Activated CD8-positive, alpha-beta T cell treated with anti-CD3 and anti-CD28 coated beads for 36 hours (primary cell): ENCODE results near the gene CST6. TPM values are rescaled to one million over a fixed set of nuclear protein-coding genes. Genes with fewer than 3 reads are reported as not detected.

ENCODE experiments used
- ATAC-seq: fragments of 200-7000 bp; cut with Tn5 transposase; one replicate; pipeline ENCODE4 v1.10.0; 2021; ENCODE audit warnings: mild to moderate bottlenecking, moderate library complexity
- CTCF ChIA-PET: fragments of 350-600 bp; sonication (Branson Sonifier 250); formaldehyde crosslinking; loops from one replicate; lab custom pipeline; 2021; ENCODE audit warnings: antibody characterized with exemption; lab: Charles Lee
- POLR2A ChIA-PET: fragments of 350-600 bp; sonication (Branson Sonifier 250); formaldehyde crosslinking; loops from one replicate; lab custom pipeline; 2021; ENCODE audit warnings: antibody characterized with exemption; lab: Charles Lee
- DNase-seq: peaks from one replicate; pipeline ENCODE4 v3.0.0-alpha.2; 2020
- H3K27ac Mint-ChIP-seq: one replicate; pipeline ENCODE4 v1.8.0; 2021; ENCODE audit warnings: mild to moderate bottlenecking, mixed read lengths
- H3K27me3 Mint-ChIP-seq: one replicate; pipeline ENCODE4 v1.8.0; 2021; ENCODE audit warnings: mixed read lengths
- H3K36me3 Mint-ChIP-seq: one replicate; pipeline ENCODE4 v1.8.0; 2021; ENCODE audit warnings: low read depth, mixed read lengths
- H3K4me1 Mint-ChIP-seq: one replicate; pipeline ENCODE4 v1.8.0; 2021; ENCODE audit warnings: low read depth, mixed read lengths
- H3K4me3 Mint-ChIP-seq: one replicate; pipeline ENCODE4 v1.8.0; 2021; ENCODE audit warnings: mild to moderate bottlenecking, moderate library complexity, mixed read lengths
- H3K9me3 Mint-ChIP-seq: one replicate; pipeline ENCODE4 v1.8.0; 2021; ENCODE audit warnings: mixed read lengths
- CTCF ChIP-seq: fragments of 200-600 bp; IDR thresholded peaks from one replicate; pipeline ENCODE4 v1.8.0; 2022; ENCODE audit warnings: antibody characterized with exemption, mild to moderate bottlenecking
- intact Hi-C: fragments of 100-400 bp; cut with micrococcal nuclease; formaldehyde crosslinking; loops from one replicate; pipeline ENCODE4 v1.10.0; 2022
- total RNA-seq, 2 experiments: library from RNA; stranded (reverse); gene quantifications; one replicate each; pipeline ENCODE4 v1.2.3, GENCODE V29; 2021

Gene CST6, protein sequence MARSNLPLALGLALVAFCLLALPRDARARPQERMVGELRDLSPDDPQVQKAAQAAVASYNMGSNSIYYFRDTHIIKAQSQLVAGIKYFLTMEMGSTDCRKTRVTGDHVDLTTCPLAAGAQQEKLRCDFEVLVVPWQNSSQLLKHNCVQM
- under 1 TPM in 1 of 2 experiments, not detected in 1; 0.50 TPM for total RNA-seq

GRCh38 chr11:66011785-66012303 is at the start of gene CST6:
Gene CST6 (plus strand): TSS chr11:66012008. CDS start chr11:66012045, 37 bp downstream.
- Mint-ChIP-seq H3K9me3 (no peaks in the 10 kb centered on the region), H3K27me3 (peaks cover 17% of the 10 kb centered on the region), H3K27ac (no peak within 1 kb of the TSS), H3K36me3 (no peaks in the 10 kb centered on the region), H3K4me3 (no peak within 1 kb of the TSS), H3K4me1 (peaks cover 2% of the 10 kb centered on the region)
- intact Hi-C loops: no loop called here
- TF ChIP-seq CTCF: no peak
- DNase-seq (no peak), ATAC-seq (peak; percentile 34)
- ChIA-PET CTCF (interaction anchor here (0.7 to 5.9 kb wide), 4 partner anchors 11 to 127 kb away, joined by 3 to 38 read pairs (median 12); no protein-coding TSS in a partner anchor), POLR2A (interaction anchor here (0.7 to 3.2 kb wide), 3 partner anchors 9 to 40 kb away, joined by 3 to 7 read pairs (median 3); partner anchors contain the start of genes BANF1 and SF3B2)

DNA sequence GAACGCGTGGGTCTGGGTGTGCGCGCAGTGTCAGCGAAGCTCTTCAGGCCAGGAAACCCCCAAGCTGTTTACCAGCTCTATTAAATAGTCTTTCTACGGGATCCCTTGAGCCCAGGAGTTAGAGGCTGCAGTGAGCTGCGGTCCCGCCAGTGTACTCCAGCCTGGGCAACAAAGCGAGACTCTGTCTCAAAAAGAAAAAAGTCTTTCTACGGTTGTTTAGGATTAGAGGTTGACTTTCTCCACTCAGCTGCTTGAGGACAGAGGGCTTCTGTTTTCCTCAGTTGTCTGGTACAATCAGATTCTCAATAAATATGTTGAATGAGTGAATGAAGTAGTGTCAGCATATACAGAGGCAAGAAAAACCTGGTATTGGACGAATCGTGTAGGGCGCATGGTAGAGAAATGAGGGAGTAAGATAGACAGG is 49.7 kb upstream of the CST6 start:
- intact Hi-C loops: loop anchor here (10.0 kb wide), 1 partner anchor 67 kb away; the partner anchor contains the start of gene CCDC85B
- ChIA-PET POLR2A (interaction anchor here (0.6 to 7.2 kb wide), 8 partner anchors 14 to 71 kb away, joined by 3 to 54 read pairs (median 4); partner anchors contain the start of genes CCDC85B and FIBP), CTCF (interaction anchor here (2.5 to 3.6 kb wide), 3 partner anchors 71 to 77 kb away, joined by 12 to 17 read pairs (median 13); partner anchors contain the start of genes CCDC85B and FIBP)
- Mint-ChIP-seq H3K27me3 (no peaks in the 10 kb centered on the region), H3K36me3 (peaks cover 41% of the 10 kb centered on the region), H3K27ac (peak overlapping the region; percentile 84), H3K4me3 (peak overlapping the region; percentile 82), H3K9me3 (no peaks in the 10 kb centered on the region), H3K4me1 (peaks cover 40% of the 10 kb centered on the region)
- no peak for DNase-seq
- ATAC-seq: no peak
- TF ChIP-seq CTCF: no peak

GRCh38 chr11:65964906-65965305 is 46.9 kb upstream of the CST6 start:
- Mint-ChIP-seq H3K4me1 (peaks cover 28% of the 10 kb centered on the region), H3K4me3 (no peak overlapping the region), H3K27me3 (no peaks in the 10 kb centered on the region), H3K27ac (no peak overlapping the region), H3K9me3 (no peaks in the 10 kb centered on the region), H3K36me3 (peaks cover 53% of the 10 kb centered on the region)
- DNase-seq (no peak), ATAC-seq (no peak)
- no peak for TF ChIP-seq CTCF
- intact Hi-C loops: loop anchor here (10.0 kb wide), 1 partner anchor 70 kb away; the partner anchor contains the start of gene CCDC85B
- ChIA-PET CTCF (interaction anchor here (0.9 to 2.2 kb wide), 3 partner anchors 21 to 80 kb away, joined by 3 to 8 read pairs (median 5); partner anchors contain the start of gene FIBP), POLR2A (interaction anchor here (0.9 to 1.6 kb wide), 2 partner anchors 35 to 73 kb away, joined by 3 to 5 read pairs; no protein-coding TSS in a partner anchor)

GRCh38 chr11:65965986-65966762 is 45.6 kb upstream of the CST6 start:
- DNase-seq (no peak), ATAC-seq (no peak)
- no peaks in the 10 kb centered on the region for H3K9me3 Mint-ChIP-seq
- POLR2A ChIA-PET: interaction anchor here (1.4 to 1.6 kb wide), 2 partner anchors 9 to 74 kb away, joined by 4 to 5 read pairs; no protein-coding TSS in a partner anchor
- no peak overlapping the region for H3K4me3 Mint-ChIP-seq
- no peaks in the 10 kb centered on the region for H3K27me3 Mint-ChIP-seq
- no peak for TF ChIP-seq CTCF
- H3K4me1 Mint-ChIP-seq: peaks cover 21% of the 10 kb centered on the region
- intact Hi-C loops: loop anchor here (10.0 kb wide), 1 partner anchor 71 kb away; the partner anchor contains the start of gene CCDC85B
- CTCF ChIA-PET: interaction anchor here (1.5 kb wide), 1 partner anchor 77 kb away, joined by 3 read pairs; the partner anchor contains the start of gene FIBP
- peaks cover 59% of the 10 kb centered on the region for H3K36me3 Mint-ChIP-seq
- no peak overlapping the region for H3K27ac Mint-ChIP-seq
